ENCODE results near the gene GLI2. TPM values are rescaled to one million over a fixed set of nuclear protein-coding genes. Genes with fewer than 3 reads are reported as not detected.

Gene GLI2
- total RNA-seq, 1 experiment from 2014 or later = 4.0 TPM

DNA sequence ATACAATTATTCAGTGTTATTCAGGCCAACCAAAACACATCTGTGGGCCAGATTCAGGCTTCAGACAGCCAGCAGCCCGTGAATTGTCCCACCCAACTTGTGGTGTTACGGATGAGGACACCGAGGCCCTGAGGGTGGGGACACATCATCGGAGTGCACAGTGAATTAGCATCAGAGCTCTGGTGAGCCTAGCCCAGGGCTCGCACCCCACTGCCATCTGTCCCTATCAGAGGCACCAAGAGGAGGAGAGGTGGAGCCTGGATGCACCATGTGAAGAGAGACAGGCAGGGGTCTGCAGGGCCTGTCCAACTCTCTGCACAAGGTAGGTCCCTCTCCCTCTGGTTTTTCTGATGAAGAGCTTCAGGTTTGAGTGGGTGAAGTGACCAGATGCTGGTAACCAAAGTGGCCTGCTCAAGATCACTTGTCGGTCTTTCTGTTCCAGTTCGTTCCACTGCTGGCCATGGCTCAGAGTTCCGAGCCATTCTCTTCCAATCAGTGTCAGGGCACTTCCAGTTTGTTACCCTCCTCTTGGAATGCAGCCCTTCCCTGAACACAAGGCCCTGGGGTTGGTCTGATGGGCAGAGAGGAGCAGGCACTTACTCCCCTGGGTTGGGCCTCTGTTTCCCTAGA is 14.8 kb upstream of the GLI2 start:
- TF ChIP-seq EZH2 (IDR thresholded peaks at IDR 0.05; ENCODE audit: low read length, unreplicated experiment) (no peak), EZH2phosphoT487 (IDR thresholded peaks at IDR 0.05; ENCODE audit: borderline replicate concordance, low read length) (no peak), CTCF (conservative IDR thresholded peaks at IDR 0.05; ENCODE audit: low read depth, low read length) (no peak)
- no peak for DNase-seq
- H4K20me1 ChIP-seq (ENCODE audit: low read length) = no peaks in the 10 kb centered on the region
- intact Hi-C loops (cut with micrococcal nuclease) = no loop called here
- ChIA-PET CTCF (no interaction called here), POLR2A (ENCODE audit: unreplicated experiment) (no interaction called here)
- H3K27ac ChIP-seq (ENCODE audit: low read length) = no peak overlapping the region
- ATAC-seq = no peak
- H3K27me3 ChIP-seq (ENCODE audit: low read length) = no peaks in the 10 kb centered on the region
- no peak overlapping the region for H3K4me2 ChIP-seq (ENCODE audit: low read length)
- H3K9ac ChIP-seq (ENCODE audit: low read length) = no peak overlapping the region
- H2AFZ ChIP-seq (ENCODE audit: low read length) = no peak overlapping the region
- no peaks in the 10 kb centered on the region for H3K9me3 ChIP-seq (ENCODE audit: low read length)
- no peaks in the 10 kb centered on the region for H3K9me2 ChIP-seq (replicated peaks; ENCODE audit: low read length)
- BruUV-seq (replicated peaks) = no TSS peak
- no peaks in the 10 kb centered on the region for H3K36me3 ChIP-seq (ENCODE audit: low read depth, low read length)
- H3K4me1 ChIP-seq (ENCODE audit: insufficient read depth, low read length) = peaks cover 16% of the 10 kb centered on the region
- H3F3A ChIP-seq (ENCODE audit: low read length, unreplicated experiment) = no peaks in the 10 kb centered on the region
- H3K79me2 ChIP-seq (ENCODE audit: low read length) = no peaks in the 10 kb centered on the region
- H3K4me3 ChIP-seq (ENCODE audit: low read length) = no peak overlapping the region

DNA sequence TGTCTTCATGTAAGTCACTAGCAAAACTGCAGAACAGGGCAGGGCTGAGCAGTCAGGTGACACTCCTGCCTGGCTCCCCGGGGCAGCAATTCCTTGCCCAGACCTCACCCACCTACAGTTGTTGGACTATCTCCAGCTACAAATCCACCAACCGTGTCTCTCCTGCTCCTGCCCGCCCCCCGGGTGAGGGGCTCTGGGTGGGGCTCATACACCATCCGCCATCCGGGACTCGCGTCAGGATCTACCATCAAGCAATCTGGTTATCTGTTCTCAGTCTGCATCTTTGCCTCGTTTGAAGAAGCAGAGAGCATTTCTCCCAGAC is 13.5 kb upstream of the GLI2 start:
- Histone ChIP-seq H3K4me2 (ENCODE audit: low read length) (peak overlapping the region; percentile 42), H4K20me1 (ENCODE audit: low read length) (no peaks in the 10 kb centered on the region), H3K4me3 (ENCODE audit: low read length) (no peak overlapping the region), H3K9me2 (replicated peaks; ENCODE audit: low read length) (no peaks in the 10 kb centered on the region), H3K9me3 (ENCODE audit: low read length) (peaks cover 6% of the 10 kb centered on the region; the same call in 1 of the 2 replicates), H3K4me1 (ENCODE audit: insufficient read depth, low read length) (peaks cover 16% of the 10 kb centered on the region), H3K36me3 (ENCODE audit: low read depth, low read length) (no peaks in the 10 kb centered on the region), H3K79me2 (ENCODE audit: low read length) (no peaks in the 10 kb centered on the region), H3F3A (ENCODE audit: low read length, unreplicated experiment) (no peaks in the 10 kb centered on the region), H3K27ac (ENCODE audit: low read length) (peak overlapping the region; percentile 67), H2AFZ (ENCODE audit: low read length) (no peak overlapping the region), H3K27me3 (ENCODE audit: low read length) (no peaks in the 10 kb centered on the region), H3K9ac (ENCODE audit: low read length) (no peak overlapping the region; the same call in 1 of the 2 replicates)
- ATAC-seq = 0 out of 2 replicates have a peak, but pooled peaks have one; percentile 33
- CTCF ChIA-PET = no interaction called here
- intact Hi-C loops (cut with micrococcal nuclease) = no loop called here
- DNase-seq = no peak
- BruUV-seq (replicated peaks) = no TSS peak
- no peak for TF ChIP-seq EZH2phosphoT487 (IDR thresholded peaks at IDR 0.05; ENCODE audit: borderline replicate concordance, low read length)
- TF ChIP-seq CTCF (conservative IDR thresholded peaks at IDR 0.05; ENCODE audit: low read depth, low read length) = no peak
- no peak for TF ChIP-seq EZH2 (IDR thresholded peaks at IDR 0.05; ENCODE audit: low read length, unreplicated experiment)
- POLR2A ChIA-PET (ENCODE audit: unreplicated experiment) = no interaction called here

- DNase-seq = peak; percentile 44
- Histone ChIP-seq H3K4me3 (ENCODE audit: low read length) (no peak overlapping the region), H3K4me1 (ENCODE audit: insufficient read depth, low read length) (peaks cover 16% of the 10 kb centered on the region), H3F3A (ENCODE audit: low read length, unreplicated experiment) (no peaks in the 10 kb centered on the region), H3K27ac (ENCODE audit: low read length) (peak overlapping the region; percentile 67), H3K9me3 (ENCODE audit: low read length) (peaks cover 6% of the 10 kb centered on the region; the same call in 1 of the 2 replicates), H3K9ac (ENCODE audit: low read length) (peak overlapping the region; percentile 28; the same call in 1 of the 2 replicates), H3K36me3 (ENCODE audit: low read depth, low read length) (no peaks in the 10 kb centered on the region), H3K9me2 (replicated peaks; ENCODE audit: low read length) (no peaks in the 10 kb centered on the region), H3K4me2 (ENCODE audit: low read length) (peak overlapping the region; percentile 42), H2AFZ (ENCODE audit: low read length) (peak overlapping the region; percentile 58), H3K27me3 (ENCODE audit: low read length) (no peaks in the 10 kb centered on the region), H4K20me1 (ENCODE audit: low read length) (no peaks in the 10 kb centered on the region), H3K79me2 (ENCODE audit: low read length) (no peaks in the 10 kb centered on the region)
- BruUV-seq (replicated peaks) = no TSS peak
- ChIA-PET POLR2A (ENCODE audit: unreplicated experiment) (no interaction called here), CTCF (no interaction called here)
- intact Hi-C loops (cut with micrococcal nuclease) = no loop called here
- peak; percentile 62 for ATAC-seq
- TF ChIP-seq EZH2phosphoT487 (IDR thresholded peaks at IDR 0.05; ENCODE audit: borderline replicate concordance, low read length) (no peak), CTCF (conservative IDR thresholded peaks at IDR 0.05; ENCODE audit: low read depth, low read length) (no peak)
Measured at GRCh38 chr2:120722568-120723421, 12.9 kb upstream of the GLI2 start.

All from PC-3 (cell line).